DOHH2 (cell line): ENCODE data around the gene MAN1C1.

Experiments used
- H3F3A ChIP-seq: fragments of 200-600 bp; sonication (generic), shearing (Covaris generic); 2 replicates; pipeline ENCODE4 v1.6.0; 2016; ENCODE audit warnings: antibody characterized with exemption, mild to moderate bottlenecking; ENCODE audit not compliant: control insufficient read depth, insufficient read depth
- H3K27ac ChIP-seq: fragments of 200-600 bp; sonication (generic); 2 replicates; pipeline ENCODE4 v1.5.1; 2014; ENCODE audit warnings: low read depth, mild to moderate bottlenecking, low read length, moderate library complexity
- H3K27me3 ChIP-seq: fragments of 200-600 bp; sonication (generic); 2 replicates; pipeline ENCODE4 v1.6.1; 2014; ENCODE audit warnings: mild to moderate bottlenecking, low read length, mixed read lengths; ENCODE audit not compliant: control insufficient read depth
- H3K36me3 ChIP-seq: fragments of 200-600 bp; sonication (generic); 2 replicates; pipeline ENCODE4 v1.6.1; 2014; ENCODE audit warnings: mild to moderate bottlenecking, low read length, moderate library complexity, mixed read lengths; ENCODE audit not compliant: control insufficient read depth
- H3K4me1 ChIP-seq: fragments of 200-600 bp; sonication (generic); 2 replicates; pipeline ENCODE4 v1.6.1; 2014; ENCODE audit warnings: mild to moderate bottlenecking, low read length, mixed read lengths; ENCODE audit not compliant: control insufficient read depth
- H3K4me2 ChIP-seq: fragments of 200-600 bp; sonication (generic); 2 replicates; pipeline ENCODE4 v1.6.0; 2014; ENCODE audit warnings: mild to moderate bottlenecking, low read length, moderate library complexity
- H3K4me3 ChIP-seq: fragments of 200-600 bp; sonication (generic); 2 replicates; pipeline ENCODE4 v1.5.1; 2014; ENCODE audit warnings: mild to moderate bottlenecking, low read length, mixed read lengths
- H3K79me2 ChIP-seq: fragments of 200-600 bp; sonication (generic); 2 replicates; pipeline ENCODE4 v1.6.1; 2014; ENCODE audit warnings: mild to moderate bottlenecking, low read length, mixed read lengths; ENCODE audit not compliant: control insufficient read depth
- H3K9me2 ChIP-seq: fragments of 200-600 bp; sonication (generic); replicated peaks from 2 replicates; pipeline ENCODE4 v1.6.1; 2014; ENCODE audit warnings: mild to moderate bottlenecking, low read length, mixed read lengths; ENCODE audit not compliant: control insufficient read depth
- H3K9me3 ChIP-seq: fragments of 200-600 bp; sonication (generic); 2 replicates; pipeline ENCODE4 v1.6.1; 2014; ENCODE audit warnings: antibody characterized with exemption, low read length, mixed read lengths; ENCODE audit not compliant: control insufficient read depth, insufficient read depth
- H4K20me1 ChIP-seq: fragments of 200-600 bp; sonication (generic); 2 replicates; pipeline ENCODE4 v1.6.0; 2014; ENCODE audit warnings: low read depth, mild to moderate bottlenecking, antibody characterized with exemption, low read length, moderate library complexity; ENCODE audit not compliant: control insufficient read depth, insufficient read depth
- EZH2phosphoT487 ChIP-seq: fragments of 200-600 bp; sonication (generic); IDR thresholded peaks from 2 replicates; pipeline ENCODE4 v1.6.1; 2017; ENCODE audit warnings: borderline replicate concordance, mild to moderate bottlenecking, antibody characterized with exemption, low read length, moderate library complexity, mixed read lengths
- TF ChIP-seq, protein P1 (sequence below): fragments of 200-600 bp; sonication (generic); IDR thresholded peaks from one replicate; pipeline ENCODE4 v1.5.1; 2014; ENCODE audit warnings: antibody characterized with exemption, mild to moderate bottlenecking, low read depth, low read length; ENCODE audit not compliant: poor library complexity, severe bottlenecking

Gene MAN1C1

DNA sequence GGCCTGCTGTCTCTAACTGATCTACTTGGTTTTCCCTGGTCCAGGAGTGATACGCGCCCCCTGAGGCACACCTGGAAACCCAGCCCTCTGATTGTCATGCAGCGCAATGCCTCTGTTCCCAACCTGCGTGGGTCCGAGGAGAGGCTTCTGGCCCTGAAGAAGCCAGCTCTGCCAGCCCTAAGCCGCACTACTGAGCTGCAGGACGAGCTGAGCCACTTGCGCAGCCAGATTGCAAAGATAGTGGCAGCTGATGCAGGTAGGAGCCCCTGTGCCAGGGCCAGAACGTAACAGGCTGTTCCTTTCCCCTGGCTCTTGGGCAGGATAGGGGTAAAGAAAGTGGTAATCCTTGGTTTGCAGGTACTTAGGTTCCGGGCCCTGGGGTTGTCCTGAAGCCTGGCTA is 210.0 kb downstream of the MAN1C1 start:
- no peak overlapping the region for H3K4me2 ChIP-seq
- no peaks in the 10 kb centered on the region for H3K9me3 ChIP-seq
- no peaks in the 10 kb centered on the region for H3F3A ChIP-seq
- H3K4me3 ChIP-seq = no peak overlapping the region
- peaks cover 50% of the 10 kb centered on the region for H3K36me3 ChIP-seq
- peaks cover 6% of the 10 kb centered on the region for H3K4me1 ChIP-seq
- no peaks in the 10 kb centered on the region; the same call in 1 of the 2 replicates for H4K20me1 ChIP-seq
- no peaks in the 10 kb centered on the region for H3K27me3 ChIP-seq
- TF ChIP-seq, protein P1, sequence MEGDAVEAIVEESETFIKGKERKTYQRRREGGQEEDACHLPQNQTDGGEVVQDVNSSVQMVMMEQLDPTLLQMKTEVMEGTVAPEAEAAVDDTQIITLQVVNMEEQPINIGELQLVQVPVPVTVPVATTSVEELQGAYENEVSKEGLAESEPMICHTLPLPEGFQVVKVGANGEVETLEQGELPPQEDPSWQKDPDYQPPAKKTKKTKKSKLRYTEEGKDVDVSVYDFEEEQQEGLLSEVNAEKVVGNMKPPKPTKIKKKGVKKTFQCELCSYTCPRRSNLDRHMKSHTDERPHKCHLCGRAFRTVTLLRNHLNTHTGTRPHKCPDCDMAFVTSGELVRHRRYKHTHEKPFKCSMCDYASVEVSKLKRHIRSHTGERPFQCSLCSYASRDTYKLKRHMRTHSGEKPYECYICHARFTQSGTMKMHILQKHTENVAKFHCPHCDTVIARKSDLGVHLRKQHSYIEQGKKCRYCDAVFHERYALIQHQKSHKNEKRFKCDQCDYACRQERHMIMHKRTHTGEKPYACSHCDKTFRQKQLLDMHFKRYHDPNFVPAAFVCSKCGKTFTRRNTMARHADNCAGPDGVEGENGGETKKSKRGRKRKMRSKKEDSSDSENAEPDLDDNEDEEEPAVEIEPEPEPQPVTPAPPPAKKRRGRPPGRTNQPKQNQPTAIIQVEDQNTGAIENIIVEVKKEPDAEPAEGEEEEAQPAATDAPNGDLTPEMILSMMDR = no peak
- no peak for TF ChIP-seq EZH2phosphoT487
- H3K27ac ChIP-seq = no peak overlapping the region
- H3K9me2 ChIP-seq = no peaks in the 10 kb centered on the region
- H3K79me2 ChIP-seq = peaks cover 7% of the 10 kb centered on the region

DNA sequence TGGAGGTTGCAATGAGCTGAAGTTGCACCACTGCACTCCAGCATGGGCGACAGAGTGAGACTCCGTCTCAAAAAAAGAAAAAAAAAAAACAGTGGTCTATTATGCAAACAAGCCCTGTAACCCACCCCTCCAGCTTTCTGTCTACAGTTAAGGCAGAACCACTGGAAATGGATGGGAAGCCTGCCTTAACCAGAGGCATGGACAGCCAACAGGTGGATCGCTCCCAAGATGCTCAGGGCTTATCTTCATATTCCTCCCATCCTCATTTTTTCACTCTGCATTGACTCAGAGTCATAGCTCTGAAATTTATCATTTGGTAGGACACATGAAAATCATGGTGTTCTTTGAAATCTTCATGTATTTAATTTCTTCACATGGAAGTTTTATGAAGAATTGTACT is 211.9 kb downstream of the MAN1C1 start:
- no peaks in the 10 kb centered on the region for H3F3A ChIP-seq
- TF ChIP-seq EZH2phosphoT487 = no peak
- TF ChIP-seq, protein P1 = no peak
- no peaks in the 10 kb centered on the region for H3K9me3 ChIP-seq
- H3K27me3 ChIP-seq = no peaks in the 10 kb centered on the region
- no peak overlapping the region for H3K27ac ChIP-seq
- peaks cover 6% of the 10 kb centered on the region for H3K79me2 ChIP-seq
- H3K36me3 ChIP-seq = peaks cover 69% of the 10 kb centered on the region
- H3K4me3 ChIP-seq = no peak overlapping the region
- H4K20me1 ChIP-seq = no peaks in the 10 kb centered on the region; the same call in 1 of the 2 replicates
- H3K4me1 ChIP-seq = no peaks in the 10 kb centered on the region
- H3K4me2 ChIP-seq = no peak overlapping the region
- no peaks in the 10 kb centered on the region for H3K9me2 ChIP-seq

DNA sequence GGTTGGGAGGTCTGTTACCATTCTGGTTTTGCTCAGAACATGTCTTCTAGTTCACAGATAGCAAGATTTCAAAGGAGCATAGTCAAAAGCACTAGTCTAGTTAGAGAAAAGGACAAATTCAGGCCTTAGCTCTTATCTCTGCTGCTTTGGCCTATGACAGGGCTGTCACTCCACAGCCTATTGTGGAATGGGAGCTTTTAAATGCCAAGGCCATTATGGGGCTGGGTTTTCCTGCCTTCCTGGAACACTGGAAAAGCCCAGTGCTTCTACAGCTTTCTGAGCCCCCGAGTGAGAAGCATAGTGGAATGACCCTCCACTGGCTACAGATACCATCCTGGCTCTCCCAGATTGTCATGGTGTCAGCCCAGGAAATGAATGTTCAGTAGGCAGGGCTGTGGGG is 212.5 kb downstream of the MAN1C1 start:
- Histone ChIP-seq H3K4me3 (no peak overlapping the region), H3F3A (no peaks in the 10 kb centered on the region), H3K4me2 (no peak overlapping the region), H3K36me3 (peaks cover 74% of the 10 kb centered on the region), H3K27ac (no peak overlapping the region), H3K9me2 (no peaks in the 10 kb centered on the region), H3K27me3 (no peaks in the 10 kb centered on the region), H3K79me2 (peaks cover 6% of the 10 kb centered on the region), H4K20me1 (no peaks in the 10 kb centered on the region; the same call in 1 of the 2 replicates), H3K9me3 (no peaks in the 10 kb centered on the region), H3K4me1 (no peaks in the 10 kb centered on the region)
- no peak for TF ChIP-seq EZH2phosphoT487
- TF ChIP-seq, protein P1 = no peak
